K562 (cell line): Measurements from ENCODE around the gene ART4. TPM values are rescaled to one million over a fixed set of nuclear protein-coding genes. Genes with fewer than 3 reads are reported as not detected.

Experiments used
- CAMTA2 ChIP-seq: fragments of 250-450 bp; sonication (Bioruptor Pico); conservative IDR thresholded peaks from 2 replicates; pipeline ENCODE4 v1.5.1; 2022
- CBFB ChIP-seq: sonication (generic); formaldehyde crosslinking; IDR thresholded peaks from 2 replicates; pipeline ENCODE4 v1.4.0; 2020; ENCODE audit warnings: mild to moderate bottlenecking, missing genetic modification reagents
- CBX5 ChIP-seq: IDR thresholded peaks from 2 replicates; pipeline ENCODE4 v1.6.1; 2014; ENCODE audit warnings: low read depth, borderline replicate concordance
- CREBBP ChIP-seq: IDR thresholded peaks from one replicate; pipeline ENCODE4 v1.6.1; 2012; ENCODE audit warnings: low read depth, mild to moderate bottlenecking, control low read depth, inconsistent platforms, low read length
- CXXC5 ChIP-seq: fragments of 250-450 bp; sonication (Bioruptor Pico); IDR thresholded peaks from 2 replicates; pipeline ENCODE4 v1.8.0; 2022; ENCODE audit warnings: inconsistent platforms, mild to moderate bottlenecking, moderate library complexity
- ELF2 ChIP-seq: fragments of 250-450 bp; sonication (Bioruptor Pico); IDR thresholded peaks from 2 replicates; pipeline ENCODE4 v1.5.0; 2021; ENCODE audit warnings: mild to moderate bottlenecking
- EZH2 ChIP-seq: IDR thresholded peaks from 2 replicates; pipeline ENCODE4 v1.6.1; 2012; ENCODE audit warnings: low read depth, mild to moderate bottlenecking, inconsistent platforms, low read length, borderline replicate concordance
- HDAC1 ChIP-seq, 2 experiments: fragments of 450-650 bp; IDR thresholded peaks; 2 replicates each; pipeline ENCODE4 v1.6.1; 2016 to 2017; ENCODE audit warnings: inconsistent platforms in 1 of 2, mild to moderate bottlenecking in 1 of 2, moderate library complexity in 1 of 2
- KDM4B ChIP-seq, 2 experiments: fragments of 450-650 bp in 1 of 2; sonication (generic) in 1 of 2; IDR thresholded peaks; 2 replicates each; pipeline ENCODE4 v1.6.1; 2016 to 2017; ENCODE audit warnings: borderline replicate concordance in 2 of 2, antibody characterized with exemption in 1 of 2, low read depth in 1 of 2, mild to moderate bottlenecking in 1 of 2
- KLF16 ChIP-seq: IDR thresholded peaks from 2 replicates; pipeline ENCODE4 v1.6.1; 2016; ENCODE audit warnings: antibody characterized with exemption
- KLF6 ChIP-seq: fragments of 250-450 bp; sonication (Bioruptor Pico); IDR thresholded peaks from 2 replicates; pipeline ENCODE4 v1.4.0; 2020; ENCODE audit warnings: mild to moderate bottlenecking, moderate library complexity, borderline replicate concordance
- LCOR ChIP-seq: sonication (generic); formaldehyde crosslinking; IDR thresholded peaks from 2 replicates; pipeline ENCODE4 v1.8.0; 2022; ENCODE audit warnings: mild to moderate bottlenecking, missing genetic modification reagents
- MEIS2 ChIP-seq: fragments of 450-650 bp; IDR thresholded peaks from 2 replicates; pipeline ENCODE4 v1.6.1; 2014; ENCODE audit warnings: mild to moderate bottlenecking; ENCODE audit not compliant: partially characterized antibody
- NFXL1 ChIP-seq: fragments of 450-650 bp; formaldehyde crosslinking; IDR thresholded peaks from 2 replicates; pipeline ENCODE4 v1.4.0; 2021; ENCODE audit warnings: mild to moderate bottlenecking
- RBM15 ChIP-seq: fragments of 200-400 bp; formaldehyde crosslinking; IDR thresholded peaks from 2 replicates; pipeline ENCODE4 v1.6.1; 2018; ENCODE audit warnings: mild to moderate bottlenecking, low read length, moderate library complexity; ENCODE audit not compliant: insufficient read depth
- STAG1 ChIP-seq: sonication (generic); formaldehyde crosslinking; IDR thresholded peaks from 2 replicates; pipeline ENCODE4 v1.5.0; 2020; ENCODE audit warnings: missing genetic modification reagents, borderline replicate concordance
- WHSC1 ChIP-seq: IDR thresholded peaks from one replicate; pipeline ENCODE4 v1.6.1; 2012; ENCODE audit warnings: low read length, control low read depth, inconsistent platforms
- ZNF121 ChIP-seq: sonication (generic); formaldehyde crosslinking; conservative IDR thresholded peaks from 2 replicates; pipeline ENCODE4 v1.8.0; 2022; ENCODE audit warnings: missing genetic modification reagents
- ZNF561 ChIP-seq: fragments of 450-650 bp; formaldehyde crosslinking; conservative IDR thresholded peaks from 2 replicates; pipeline ENCODE4 v1.4.0; 2020; ENCODE audit warnings: mild to moderate bottlenecking, moderate library complexity
- ZNF76 ChIP-seq: fragments of 250-450 bp; sonication (Bioruptor Pico); IDR thresholded peaks from 2 replicates; pipeline ENCODE4 v1.4.0; 2020; ENCODE audit warnings: mild to moderate bottlenecking, moderate library complexity, borderline replicate concordance
- polyA plus RNA-seq, 8 experiments: library from polyadenylated mRNA; depleted of rRNA in 4 of 8; stranded (reverse) in 5 of 8; unstranded in 3 of 8; fragments of >200 nt; fragmentation: Nextera tagmentation in 2 of 8; fragmentation: Illumina TruSeq in 1 of 8; extraction: Ambion mirVana in 2 of 8; extraction: Trizol in 1 of 8; gene quantifications; 2 replicates each; pipeline versions ENCODE4 v1.2.1 to v1.2.3, GENCODE V29; 2011 to 2014; ENCODE audit warnings: inconsistent platforms in 1 of 8, missing spikeins in 1 of 8
- total RNA-seq, 7 experiments: library from RNA; depleted of rRNA in 6 of 7; stranded (reverse); fragments of >200 nt in 6 of 7; fragmentation: Illumina TruSeq in 2 of 7; extraction: Trizol in 2 of 7; gene quantifications; 2 replicates each; pipeline versions ENCODE4 v1.2.1 to v1.2.3, GENCODE V29; 2011 to 2021; ENCODE audit warnings: low replicate concordance in 1 of 7
- TF ChIP-seq, protein P1 (sequence below): fragments of 250-450 bp; sonication (Bioruptor Pico); IDR thresholded peaks from 2 replicates; pipeline ENCODE4 v1.4.0; 2020
- TF ChIP-seq, protein P2 (sequence below): IDR thresholded peaks from 2 replicates; pipeline ENCODE4 v1.6.1; 2014; ENCODE audit warnings: antibody characterized with exemption
- TF ChIP-seq, protein P3 (sequence below): fragments of 200-800 bp; sonication (Bioruptor generic); IDR thresholded peaks from 2 replicates; pipeline ENCODE4 v1.6.1; 2017; ENCODE audit warnings: missing genetic modification characterization, missing compliant biosample characterization

Gene ART4
- total and polyA plus RNA-seq, 9 of the 15 experiments (the other 6 are each of a cell fraction or from before 2014, with no cell fraction given), result 0.07 TPM; not detected in 8

DNA sequence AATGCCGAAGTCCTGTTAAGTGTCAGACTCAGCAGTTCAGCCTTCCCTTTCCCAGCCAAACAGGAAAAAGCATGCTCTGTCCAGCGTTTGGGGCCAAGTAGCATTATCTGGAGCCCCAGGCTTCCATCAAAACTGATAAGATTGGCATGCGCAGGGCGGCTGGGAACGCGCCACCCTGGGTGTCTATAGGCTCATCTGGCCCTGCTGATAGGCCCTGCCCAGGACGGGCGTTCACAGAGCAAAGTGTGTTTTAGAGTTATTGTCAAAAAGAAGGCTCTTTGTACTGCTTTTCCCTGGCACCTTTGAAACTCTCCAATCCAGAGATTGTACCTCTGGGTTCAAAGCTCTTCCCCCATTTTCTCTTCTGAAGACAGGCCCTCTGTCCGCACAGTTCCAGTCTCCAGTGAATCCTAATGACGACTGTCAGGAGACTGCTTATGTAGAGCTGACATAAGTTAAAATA is at the start of gene ART4 (continued):
- TF ChIP-seq, protein P1, sequence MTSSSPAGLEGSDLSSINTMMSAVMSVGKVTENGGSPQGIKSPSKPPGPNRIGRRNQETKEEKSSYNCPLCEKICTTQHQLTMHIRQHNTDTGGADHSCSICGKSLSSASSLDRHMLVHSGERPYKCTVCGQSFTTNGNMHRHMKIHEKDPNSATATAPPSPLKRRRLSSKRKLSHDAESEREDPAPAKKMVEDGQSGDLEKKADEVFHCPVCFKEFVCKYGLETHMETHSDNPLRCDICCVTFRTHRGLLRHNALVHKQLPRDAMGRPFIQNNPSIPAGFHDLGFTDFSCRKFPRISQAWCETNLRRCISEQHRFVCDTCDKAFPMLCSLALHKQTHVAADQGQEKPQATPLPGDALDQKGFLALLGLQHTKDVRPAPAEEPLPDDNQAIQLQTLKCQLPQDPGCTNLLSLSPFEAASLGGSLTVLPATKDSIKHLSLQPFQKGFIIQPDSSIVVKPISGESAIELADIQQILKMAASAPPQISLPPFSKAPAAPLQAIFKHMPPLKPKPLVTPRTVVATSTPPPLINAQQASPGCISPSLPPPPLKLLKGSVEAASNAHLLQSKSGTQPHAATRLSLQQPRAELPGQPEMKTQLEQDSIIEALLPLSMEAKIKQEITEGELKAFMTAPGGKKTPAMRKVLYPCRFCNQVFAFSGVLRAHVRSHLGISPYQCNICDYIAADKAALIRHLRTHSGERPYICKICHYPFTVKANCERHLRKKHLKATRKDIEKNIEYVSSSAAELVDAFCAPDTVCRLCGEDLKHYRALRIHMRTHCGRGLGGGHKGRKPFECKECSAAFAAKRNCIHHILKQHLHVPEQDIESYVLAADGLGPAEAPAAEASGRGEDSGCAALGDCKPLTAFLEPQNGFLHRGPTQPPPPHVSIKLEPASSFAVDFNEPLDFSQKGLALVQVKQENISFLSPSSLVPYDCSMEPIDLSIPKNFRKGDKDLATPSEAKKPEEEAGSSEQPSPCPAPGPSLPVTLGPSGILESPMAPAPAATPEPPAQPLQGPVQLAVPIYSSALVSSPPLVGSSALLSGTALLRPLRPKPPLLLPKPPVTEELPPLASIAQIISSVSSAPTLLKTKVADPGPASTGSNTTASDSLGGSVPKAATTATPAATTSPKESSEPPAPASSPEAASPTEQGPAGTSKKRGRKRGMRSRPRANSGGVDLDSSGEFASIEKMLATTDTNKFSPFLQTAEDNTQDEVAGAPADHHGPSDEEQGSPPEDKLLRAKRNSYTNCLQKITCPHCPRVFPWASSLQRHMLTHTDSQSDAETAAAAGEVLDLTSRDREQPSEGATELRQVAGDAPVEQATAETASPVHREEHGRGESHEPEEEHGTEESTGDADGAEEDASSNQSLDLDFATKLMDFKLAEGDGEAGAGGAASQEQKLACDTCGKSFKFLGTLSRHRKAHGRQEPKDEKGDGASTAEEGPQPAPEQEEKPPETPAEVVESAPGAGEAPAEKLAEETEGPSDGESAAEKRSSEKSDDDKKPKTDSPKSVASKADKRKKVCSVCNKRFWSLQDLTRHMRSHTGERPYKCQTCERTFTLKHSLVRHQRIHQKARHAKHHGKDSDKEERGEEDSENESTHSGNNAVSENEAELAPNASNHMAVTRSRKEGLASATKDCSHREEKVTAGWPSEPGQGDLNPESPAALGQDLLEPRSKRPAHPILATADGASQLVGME, result no peak
- TF ChIP-seq CREBBP, result no peak
- TF ChIP-seq, protein P2, sequence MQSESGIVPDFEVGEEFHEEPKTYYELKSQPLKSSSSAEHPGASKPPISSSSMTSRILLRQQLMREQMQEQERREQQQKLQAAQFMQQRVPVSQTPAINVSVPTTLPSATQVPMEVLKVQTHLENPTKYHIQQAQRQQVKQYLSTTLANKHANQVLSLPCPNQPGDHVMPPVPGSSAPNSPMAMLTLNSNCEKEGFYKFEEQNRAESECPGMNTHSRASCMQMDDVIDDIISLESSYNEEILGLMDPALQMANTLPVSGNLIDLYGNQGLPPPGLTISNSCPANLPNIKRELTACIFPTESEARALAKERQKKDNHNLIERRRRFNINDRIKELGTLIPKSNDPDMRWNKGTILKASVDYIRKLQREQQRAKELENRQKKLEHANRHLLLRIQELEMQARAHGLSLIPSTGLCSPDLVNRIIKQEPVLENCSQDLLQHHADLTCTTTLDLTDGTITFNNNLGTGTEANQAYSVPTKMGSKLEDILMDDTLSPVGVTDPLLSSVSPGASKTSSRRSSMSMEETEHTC, result no peak
- no peak for TF ChIP-seq ZNF561 (CRISPR knock-in tag)
- TF ChIP-seq ZNF121 (CRISPR knock-in tag), result no peak
- no peak for TF ChIP-seq KDM4B (IDR thresholded peaks at IDR 0.05; ENCODE audit: borderline replicate concordance in 2 of 2, low read depth in 1 of 2)
- no peak for TF ChIP-seq CBFB (CRISPR knock-in tag)
- peak; percentile 19 for TF ChIP-seq MEIS2
- TF ChIP-seq LCOR, result no peak
- TF ChIP-seq KLF16, result peak; percentile 65
- no peak for TF ChIP-seq STAG1 (CRISPR knock-in tag)
- no peak for TF ChIP-seq CBX5
- no peak for TF ChIP-seq KLF6
- no peak for TF ChIP-seq CAMTA2 (CRISPR knock-in tag)
- no peak for TF ChIP-seq ELF2 (CRISPR knock-in tag)
- TF ChIP-seq NFXL1 (CRISPR knock-in tag), result no peak
- TF ChIP-seq CXXC5 (CRISPR knock-in tag), result peak; percentile 80
- no peak for TF ChIP-seq HDAC1 (IDR thresholded peaks at IDR 0.05)
- TF ChIP-seq, protein P3, sequence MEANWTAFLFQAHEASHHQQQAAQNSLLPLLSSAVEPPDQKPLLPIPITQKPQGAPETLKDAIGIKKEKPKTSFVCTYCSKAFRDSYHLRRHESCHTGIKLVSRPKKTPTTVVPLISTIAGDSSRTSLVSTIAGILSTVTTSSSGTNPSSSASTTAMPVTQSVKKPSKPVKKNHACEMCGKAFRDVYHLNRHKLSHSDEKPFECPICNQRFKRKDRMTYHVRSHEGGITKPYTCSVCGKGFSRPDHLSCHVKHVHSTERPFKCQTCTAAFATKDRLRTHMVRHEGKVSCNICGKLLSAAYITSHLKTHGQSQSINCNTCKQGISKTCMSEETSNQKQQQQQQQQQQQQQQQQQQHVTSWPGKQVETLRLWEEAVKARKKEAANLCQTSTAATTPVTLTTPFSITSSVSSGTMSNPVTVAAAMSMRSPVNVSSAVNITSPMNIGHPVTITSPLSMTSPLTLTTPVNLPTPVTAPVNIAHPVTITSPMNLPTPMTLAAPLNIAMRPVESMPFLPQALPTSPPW, result no peak
- no peak for TF ChIP-seq EZH2
- no peak for TF ChIP-seq WHSC1
- TF ChIP-seq RBM15, result no peak
- TF ChIP-seq ZNF76 (CRISPR knock-in tag), result no peak
